Measurements from ENCODE around the gene BMERB1.
A peak's percentile ranks its signal among the peaks of the same experiment; 100 is the strongest.
"Not testable (repeated sequence)": the region's sequence is repeated elsewhere in the genome, so short reads cannot be mapped to it uniquely, and the experiment has no call there.

Gene BMERB1

DNA sequence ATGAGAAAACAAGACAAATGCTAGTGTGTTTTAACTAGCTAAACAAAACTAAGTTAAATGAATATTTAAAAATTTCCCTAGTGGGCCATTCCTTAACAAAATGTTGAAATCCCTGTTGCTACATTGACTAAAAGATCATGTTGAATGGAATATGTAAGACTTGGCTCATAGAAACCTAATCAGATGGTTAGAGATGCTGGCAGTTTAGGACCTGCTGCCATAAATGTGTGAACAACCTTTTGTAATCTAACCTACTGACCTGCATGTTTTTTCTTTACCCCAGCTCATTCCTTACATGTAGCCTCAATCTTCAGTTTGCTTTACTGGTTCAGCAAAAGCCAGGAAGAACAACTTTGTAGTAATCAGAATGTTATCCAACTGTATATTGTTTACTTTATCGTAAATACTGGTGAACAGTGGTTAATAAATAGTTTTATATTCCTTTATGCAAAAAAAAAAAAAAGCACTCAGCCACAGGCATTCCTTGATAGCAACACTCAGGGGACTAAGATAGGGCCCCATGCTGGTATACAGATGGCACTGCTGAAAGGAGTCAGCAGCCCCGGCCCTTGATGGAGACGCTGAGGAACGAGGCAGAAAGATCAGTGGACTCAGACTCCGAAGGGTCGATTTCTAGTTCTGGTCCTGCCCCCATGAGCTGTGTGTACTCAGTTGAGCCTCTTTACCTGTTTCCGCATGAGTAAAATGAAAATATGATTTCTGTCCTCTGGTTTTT, 130.4 kb downstream of the BMERB1 start:
- TF ChIP-seq, protein P1, sequence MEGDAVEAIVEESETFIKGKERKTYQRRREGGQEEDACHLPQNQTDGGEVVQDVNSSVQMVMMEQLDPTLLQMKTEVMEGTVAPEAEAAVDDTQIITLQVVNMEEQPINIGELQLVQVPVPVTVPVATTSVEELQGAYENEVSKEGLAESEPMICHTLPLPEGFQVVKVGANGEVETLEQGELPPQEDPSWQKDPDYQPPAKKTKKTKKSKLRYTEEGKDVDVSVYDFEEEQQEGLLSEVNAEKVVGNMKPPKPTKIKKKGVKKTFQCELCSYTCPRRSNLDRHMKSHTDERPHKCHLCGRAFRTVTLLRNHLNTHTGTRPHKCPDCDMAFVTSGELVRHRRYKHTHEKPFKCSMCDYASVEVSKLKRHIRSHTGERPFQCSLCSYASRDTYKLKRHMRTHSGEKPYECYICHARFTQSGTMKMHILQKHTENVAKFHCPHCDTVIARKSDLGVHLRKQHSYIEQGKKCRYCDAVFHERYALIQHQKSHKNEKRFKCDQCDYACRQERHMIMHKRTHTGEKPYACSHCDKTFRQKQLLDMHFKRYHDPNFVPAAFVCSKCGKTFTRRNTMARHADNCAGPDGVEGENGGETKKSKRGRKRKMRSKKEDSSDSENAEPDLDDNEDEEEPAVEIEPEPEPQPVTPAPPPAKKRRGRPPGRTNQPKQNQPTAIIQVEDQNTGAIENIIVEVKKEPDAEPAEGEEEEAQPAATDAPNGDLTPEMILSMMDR (IDR thresholded peaks at IDR 0.05; ENCODE audit: low read depth, low read length) = no peak
- no peak overlapping the region for H3K4me3 ChIP-seq (replicated peaks in 1 of 2; ENCODE audit: low read depth in 2 of 2, low read length in 2 of 2)
- DNase-seq (ENCODE audit: low read depth in 2 of 2) = no peak

DNA sequence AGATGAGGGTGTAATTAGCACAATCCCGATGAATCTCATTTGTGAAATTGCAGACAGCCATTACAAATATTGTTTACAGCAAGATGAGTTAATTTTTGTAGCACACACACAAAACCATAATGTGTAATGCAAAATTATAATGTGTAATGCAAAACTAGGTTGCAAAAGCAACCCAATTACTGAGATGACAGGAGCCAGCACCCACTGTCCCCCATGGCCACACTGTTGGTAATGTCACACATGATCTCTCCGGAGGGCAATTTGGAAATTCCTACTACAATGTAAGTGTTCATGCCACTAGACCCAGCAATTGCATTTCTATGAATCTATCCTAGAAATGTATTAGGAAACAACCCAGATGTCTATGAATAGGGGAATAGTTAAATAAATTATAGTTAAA, 131.7 kb downstream of the BMERB1 start:
- DNase-seq (ENCODE audit: low read depth in 2 of 2) = no peak
- no peak overlapping the region for H3K4me3 ChIP-seq (replicated peaks in 1 of 2; ENCODE audit: low read depth in 2 of 2, low read length in 2 of 2)
- TF ChIP-seq, protein P1 (IDR thresholded peaks at IDR 0.05; ENCODE audit: low read depth, low read length) = no peak

DNA sequence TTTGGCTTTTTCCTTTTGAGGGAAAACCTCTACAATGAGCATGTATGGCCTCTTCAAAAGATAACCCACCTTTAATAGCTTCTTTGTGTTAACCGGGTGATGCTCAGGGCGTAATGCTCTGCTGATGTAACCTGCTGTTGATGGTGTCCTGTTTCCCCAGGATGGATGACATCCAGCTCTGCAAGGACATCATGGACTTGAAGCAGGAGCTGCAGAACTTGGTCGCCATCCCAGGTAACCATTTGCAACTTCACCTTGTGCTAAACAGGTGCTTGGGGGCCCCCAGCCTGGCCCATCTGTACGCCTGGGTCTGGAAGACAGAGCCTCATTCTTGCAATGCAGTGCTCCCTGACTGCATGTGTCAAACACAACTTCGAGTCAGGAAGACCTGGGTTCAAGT, 133.4 kb downstream of the BMERB1 start:
- TF ChIP-seq, protein P1 (IDR thresholded peaks at IDR 0.05; ENCODE audit: low read depth, low read length) = no peak
- no peak for DNase-seq (ENCODE audit: low read depth in 2 of 2)
- no peak overlapping the region for H3K4me3 ChIP-seq (replicated peaks in 1 of 2; ENCODE audit: low read depth in 2 of 2, low read length in 2 of 2)

DNA sequence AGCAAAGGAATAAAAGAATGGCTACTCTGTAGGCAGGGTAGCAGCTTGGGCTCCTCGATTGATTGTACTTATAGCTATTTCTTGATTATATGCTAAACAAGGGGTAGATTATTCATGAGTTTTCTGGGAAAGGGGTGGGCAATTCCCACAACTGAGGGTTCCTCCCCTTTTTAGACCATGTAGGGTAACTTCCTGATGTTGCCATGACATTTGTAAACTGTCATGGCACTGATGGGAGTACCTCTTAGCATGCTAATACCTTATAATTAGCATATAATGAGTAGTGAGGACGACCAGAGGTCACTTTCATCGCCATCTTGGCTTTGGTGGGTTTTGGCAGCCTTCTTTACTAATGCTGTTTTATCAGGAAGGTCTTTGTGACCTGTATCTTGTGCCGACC, 136.3 kb downstream of the BMERB1 start:
- not testable (repeated sequence) for DNase-seq (ENCODE audit: low read depth in 2 of 2); H3K4me3 ChIP-seq (replicated peaks in 1 of 2; ENCODE audit: low read depth in 2 of 2, low read length in 2 of 2)

DNA sequence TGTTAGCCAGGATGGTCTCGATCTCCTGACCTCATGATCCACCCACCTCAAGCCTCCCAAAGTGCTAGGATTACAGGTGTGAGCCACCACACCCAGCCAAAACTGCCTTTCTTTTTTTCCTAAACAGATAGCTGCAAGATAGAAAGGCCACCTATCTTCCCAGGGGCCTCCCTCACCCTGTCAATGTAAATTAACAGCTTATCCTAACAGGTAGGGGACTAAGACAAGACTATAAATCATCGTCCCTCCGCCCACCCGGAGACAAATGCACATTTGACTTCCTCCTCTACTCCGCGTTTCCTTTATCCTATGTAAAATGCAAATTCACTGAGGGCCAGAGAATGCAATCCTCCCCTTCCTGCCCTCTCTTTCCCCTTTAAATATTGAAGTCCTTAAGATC, 137.2 kb downstream of the BMERB1 start:
- H3K4me3 ChIP-seq (replicated peaks in 1 of 2; ENCODE audit: low read depth in 2 of 2, low read length in 2 of 2) = no peak overlapping the region
- no peak for DNase-seq (ENCODE audit: low read depth in 2 of 2)
- TF ChIP-seq, protein P1 (IDR thresholded peaks at IDR 0.05; ENCODE audit: low read depth, low read length) = no peak

DNA sequence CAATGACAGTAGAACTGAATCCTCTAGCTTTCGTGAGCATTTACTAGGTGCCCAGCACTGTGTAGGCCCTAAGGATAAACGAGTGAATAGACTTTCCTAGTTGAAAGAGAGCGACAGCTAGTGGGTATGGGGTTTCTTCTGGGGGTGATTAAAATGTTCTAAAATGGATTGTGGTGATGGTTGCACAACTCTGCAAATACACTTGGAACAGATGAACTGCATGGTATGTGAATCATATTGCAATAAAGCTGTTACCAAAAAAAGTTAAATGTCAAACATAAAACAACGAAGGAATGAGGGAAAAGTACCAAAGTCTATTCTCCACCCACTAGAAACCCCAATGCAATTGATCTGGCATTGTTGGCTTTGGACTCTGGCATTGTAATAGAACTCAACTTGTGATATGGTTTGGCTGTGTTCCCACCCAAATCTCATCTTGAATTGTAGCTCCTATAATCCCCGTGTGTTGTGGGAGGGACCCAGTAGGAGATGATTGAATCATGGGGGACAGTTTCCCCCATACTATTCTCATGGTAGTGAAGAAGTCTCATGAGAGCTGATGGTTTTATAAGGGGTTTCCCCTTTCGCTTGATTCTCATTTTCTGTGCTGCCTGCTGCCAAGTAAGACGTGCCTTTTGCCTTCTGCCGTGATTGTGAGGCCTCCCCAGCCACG, 138.1 kb downstream of the BMERB1 start:
- TF ChIP-seq, protein P1 (IDR thresholded peaks at IDR 0.05; ENCODE audit: low read depth, low read length) = no peak
- H3K4me3 ChIP-seq (replicated peaks in 1 of 2; ENCODE audit: low read depth in 2 of 2, low read length in 2 of 2) = no peak overlapping the region
- peak; percentile 69 to 71 for DNase-seq (ENCODE audit: low read depth in 2 of 2)

DNA sequence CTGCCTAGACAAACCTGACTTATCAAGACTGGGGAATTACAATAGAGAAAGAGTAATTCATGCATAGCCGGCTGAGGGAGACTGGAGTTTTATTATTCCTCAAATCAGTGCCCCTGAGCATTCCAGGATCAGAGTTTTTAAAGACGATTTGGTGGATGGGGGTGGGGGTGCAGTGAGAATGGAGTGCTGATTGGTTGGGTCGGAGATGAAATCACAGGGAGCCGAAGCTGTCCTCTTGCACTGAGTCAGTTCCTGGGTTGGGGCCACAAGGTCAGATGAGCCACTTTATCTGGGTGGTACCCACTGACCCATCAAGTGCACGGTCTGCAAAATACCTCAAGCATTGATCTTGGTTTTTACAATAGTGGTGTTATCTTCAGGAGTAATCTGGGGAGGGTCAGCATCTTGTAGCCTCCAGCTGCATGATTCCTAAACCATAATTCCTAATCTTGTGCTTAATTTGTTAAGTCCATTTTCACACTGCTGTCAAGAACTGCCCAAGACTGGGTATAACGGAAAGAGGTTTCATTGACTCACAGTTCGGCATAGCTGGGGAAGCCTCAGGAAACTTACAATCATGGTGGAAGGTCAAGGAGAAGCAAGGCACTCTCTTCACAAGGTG, 139.0 kb downstream of the BMERB1 start:
- DNase-seq (ENCODE audit: low read depth in 2 of 2) = no peak
- H3K4me3 ChIP-seq (replicated peaks in 1 of 2; ENCODE audit: low read depth in 2 of 2, low read length in 2 of 2) = no peak overlapping the region
- TF ChIP-seq, protein P1 (IDR thresholded peaks at IDR 0.05; ENCODE audit: low read depth, low read length) = no peak

DNA sequence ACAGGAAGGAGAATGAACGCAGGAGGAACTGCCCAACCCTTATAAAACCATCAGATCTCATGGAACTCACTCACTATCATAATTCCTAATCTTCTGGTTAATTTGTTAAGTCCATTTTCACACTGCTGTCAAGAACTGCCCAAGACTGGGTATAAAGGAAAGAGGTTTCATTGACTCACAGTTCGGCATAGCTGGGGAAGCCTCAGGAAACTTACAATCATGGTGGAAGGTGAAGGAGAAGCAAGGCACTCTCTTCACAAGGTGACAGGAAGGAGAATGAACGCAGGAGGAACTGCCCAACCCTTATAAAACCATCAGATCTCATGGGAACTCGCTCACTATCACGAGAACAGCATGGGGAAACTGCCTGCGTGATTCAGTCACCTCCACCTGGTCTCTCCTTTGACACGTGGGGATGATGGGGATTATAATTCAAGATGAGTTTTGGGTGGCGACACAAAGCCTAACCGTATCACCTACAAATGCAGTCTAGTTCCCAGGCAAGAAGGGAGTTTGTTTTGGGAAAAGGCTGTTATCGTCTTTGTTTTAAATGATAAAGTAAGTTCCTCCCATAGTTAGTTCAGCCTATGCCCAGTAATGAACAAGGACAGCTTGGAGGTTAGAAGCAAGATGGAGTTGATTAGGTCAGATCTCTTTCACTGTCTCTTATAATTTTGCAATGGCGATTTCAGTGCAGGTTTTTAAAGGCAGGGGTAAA, 139.7 kb downstream of the BMERB1 start:
- DNase-seq (ENCODE audit: low read depth in 2 of 2) = not testable (repeated sequence)

More for the DNA sequence above, 139.7 kb downstream of the BMERB1 start:
- H3K4me3 ChIP-seq (replicated peaks in 1 of 2; ENCODE audit: low read depth in 2 of 2, low read length in 2 of 2) = not testable (repeated sequence)

Measured in cardiac fibroblast (primary cell).